Tibial nerve (tissue), 4 donors: ENCODE results near the gene TMEM178B.

ENCODE experiments used
- EP300 ChIP-seq, 2 donors: sonication (generic); formaldehyde crosslinking; IDR thresholded peaks; one replicate each; pipeline ENCODE4 v1.6.1; 2017; ENCODE audit warnings: antibody characterized with exemption in 2 of 2, mild to moderate bottlenecking in 1 of 2
- POLR2A ChIP-seq, 2 donors: fragments of 450-650 bp; IDR thresholded peaks; one replicate each; pipeline ENCODE4 v1.6.1; 2017; ENCODE audit warnings: antibody characterized with exemption in 2 of 2, mild to moderate bottlenecking in 2 of 2, moderate library complexity in 2 of 2
- TF ChIP-seq, protein P1 (sequence below), 5 experiments: fragments of 200-600 bp in 3 of 5; fragments of 450-650 bp in 2 of 5; sonication (generic) in 3 of 5; IDR thresholded peaks; one replicate each; pipeline ENCODE4 v1.5.1; 2016 to 2019; ENCODE audit warnings: antibody characterized with exemption in 5 of 5, mild to moderate bottlenecking in 3 of 5, moderate library complexity in 2 of 5

DNA sequence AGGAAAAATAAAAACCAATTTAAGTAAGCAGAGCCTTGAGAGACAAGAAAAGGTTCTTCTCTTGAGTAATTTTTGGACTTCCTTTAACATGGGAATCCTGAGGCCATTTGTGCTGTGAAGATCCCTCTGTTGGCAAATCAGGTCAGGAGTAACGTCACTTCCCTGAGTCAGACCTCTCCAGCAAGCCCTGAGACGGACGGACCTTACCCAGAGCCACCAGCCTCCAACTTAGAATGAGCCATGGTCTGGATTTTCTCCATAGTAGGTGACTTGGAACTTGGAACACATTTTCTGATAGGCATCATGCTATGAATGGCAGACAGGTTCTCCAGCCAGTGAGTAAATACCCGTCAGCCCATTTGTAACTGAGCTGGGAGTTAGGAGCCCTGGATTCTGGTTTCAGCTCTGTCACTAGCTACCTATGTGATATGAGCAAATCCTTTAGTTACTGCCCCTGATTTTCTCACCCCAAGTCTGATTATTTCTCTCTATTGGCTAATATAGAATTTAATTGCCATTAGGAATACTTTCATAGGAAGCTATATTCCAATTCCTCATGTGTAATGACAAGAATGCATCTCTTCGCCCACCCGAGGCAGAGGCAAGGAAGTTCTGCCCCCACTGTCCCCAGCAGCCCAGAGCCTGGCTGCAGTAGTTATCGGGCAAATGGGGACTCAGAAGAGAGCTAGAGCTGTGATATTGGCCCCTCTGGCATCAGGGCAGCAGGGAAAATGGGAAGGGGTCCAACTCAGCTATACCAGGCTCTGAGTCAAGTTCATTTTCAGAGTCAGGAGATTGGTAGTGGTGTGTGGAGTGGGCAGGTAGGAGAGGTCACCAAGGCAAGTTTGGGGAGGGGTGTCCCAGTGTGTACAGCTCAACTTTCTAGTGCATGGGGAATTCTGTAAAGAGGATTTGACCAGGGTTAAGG lies 323.6 kb downstream of the TMEM178B start:
- TF ChIP-seq, protein P1, sequence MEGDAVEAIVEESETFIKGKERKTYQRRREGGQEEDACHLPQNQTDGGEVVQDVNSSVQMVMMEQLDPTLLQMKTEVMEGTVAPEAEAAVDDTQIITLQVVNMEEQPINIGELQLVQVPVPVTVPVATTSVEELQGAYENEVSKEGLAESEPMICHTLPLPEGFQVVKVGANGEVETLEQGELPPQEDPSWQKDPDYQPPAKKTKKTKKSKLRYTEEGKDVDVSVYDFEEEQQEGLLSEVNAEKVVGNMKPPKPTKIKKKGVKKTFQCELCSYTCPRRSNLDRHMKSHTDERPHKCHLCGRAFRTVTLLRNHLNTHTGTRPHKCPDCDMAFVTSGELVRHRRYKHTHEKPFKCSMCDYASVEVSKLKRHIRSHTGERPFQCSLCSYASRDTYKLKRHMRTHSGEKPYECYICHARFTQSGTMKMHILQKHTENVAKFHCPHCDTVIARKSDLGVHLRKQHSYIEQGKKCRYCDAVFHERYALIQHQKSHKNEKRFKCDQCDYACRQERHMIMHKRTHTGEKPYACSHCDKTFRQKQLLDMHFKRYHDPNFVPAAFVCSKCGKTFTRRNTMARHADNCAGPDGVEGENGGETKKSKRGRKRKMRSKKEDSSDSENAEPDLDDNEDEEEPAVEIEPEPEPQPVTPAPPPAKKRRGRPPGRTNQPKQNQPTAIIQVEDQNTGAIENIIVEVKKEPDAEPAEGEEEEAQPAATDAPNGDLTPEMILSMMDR (IDR thresholded peaks at IDR 0.05) = no peak
- TF ChIP-seq POLR2A (IDR thresholded peaks at IDR 0.05) = no peak
- no peak for TF ChIP-seq EP300 (IDR thresholded peaks at IDR 0.05)
